ENCODE results near the gene PMPCA. TPM values are rescaled to one million over a fixed set of nuclear protein-coding genes. Genes with fewer than 3 reads are reported as not detected.

The PMPCA gene
- polyA plus RNA-seq, 1 of the 3 experiments (the other 2 are of a cell fraction) = 125 TPM

- CTCF ChIA-PET = interaction anchor here (0.7 to 6.8 kb wide), 8 partner anchors 8 to 53 kb away, joined by 3 to 65 read pairs (median 32); partner anchors contain the start of genes CARD9, ENTR1, GPSM1 and PMPCA
- TF ChIP-seq PBX3 (IDR thresholded peaks at IDR 0.05) (no peak), MAX (IDR thresholded peaks at IDR 0.05; ENCODE audit: low read depth) (no peak), RCOR1 (IDR thresholded peaks at IDR 0.05; ENCODE audit: low read length) (peak; percentile 56; the same call in 1 of the 2 replicates), NFIC (IDR thresholded peaks at IDR 0.05; ENCODE audit: borderline replicate concordance) (peak; percentile 60; the same call in 1 of the 2 replicates), RAD21 (IDR thresholded peaks at IDR 0.05; ENCODE audit: low read length) (peak; percentile 57), FOXJ3 (CRISPR knock-in tag; IDR thresholded peaks at IDR 0.05) (0 out of 2 replicates have a peak, but pooled peaks have one; percentile 22), MXI1 (IDR thresholded peaks at IDR 0.05; ENCODE audit: low read depth, low read length) (peak; percentile 80), USF1 (IDR thresholded peaks at IDR 0.05; ENCODE audit: borderline replicate concordance, low read depth) (no peak), POLR2AphosphoS5 (IDR thresholded peaks at IDR 0.05; ENCODE audit: low read depth, low read length) (no peak), CHD2 (IDR thresholded peaks at IDR 0.05; ENCODE audit: low read length, partially characterized antibody) (peak; percentile 62)
- H3K79me2 ChIP-seq (ENCODE audit: insufficient read depth) = no peaks in the 10 kb centered on the region
- peak overlapping the region in 1 of 2 experiments; percentile 77; a peak in 2 of 4 replicates for H3K27ac ChIP-seq (ENCODE audit: low read depth in 2 of 2, low read length in 1 of 2)
- no peaks in the 10 kb centered on the region for H3K9me2 ChIP-seq
- H3K36me3 ChIP-seq (replicated peaks in 1 of 2; ENCODE audit: control insufficient read depth in 1 of 2, insufficient read depth in 2 of 2, low read length in 1 of 2) = no peaks in the 10 kb centered on the region
- no peak overlapping the region for H2AFZ ChIP-seq (ENCODE audit: low read depth)
- POLR2A ChIA-PET = interaction anchor here (0.6 to 2.1 kb wide), 4 partner anchors 9 to 19 kb away, joined by 3 to 11 read pairs (median 3); partner anchors contain the start of gene CARD9
- peaks cover 0 to 51% of the 10 kb centered on the region in 2 experiments; a peak in 1 of 4 replicates for H3K4me1 ChIP-seq (ENCODE audit: control insufficient read depth in 1 of 2, insufficient read depth in 2 of 2, low read depth in 1 of 2, low read length in 1 of 2)
- DNase-seq = peak; percentile 96
- 75% methylated on average over 5 of the region's 31 CpGs for WGBS (ENCODE audit: low lambda C conversion rate)
- H4K20me1 ChIP-seq (ENCODE audit: insufficient read depth) = 0 out of 2 replicates have a peak, but pooled peaks cover 3% of the 10 kb centered on the region
- H3K4me2 ChIP-seq = no peak overlapping the region
- no peaks in the 10 kb centered on the region for H3F3A ChIP-seq (replicated peaks; ENCODE audit: insufficient read depth)
- H3K4me3 ChIP-seq (ENCODE audit: low read depth in 2 of 2, low read length in 1 of 2) = no peak overlapping the region; a peak in 1 of 4 replicates
- no peak overlapping the region for H3K9ac ChIP-seq
- H3K9me3 ChIP-seq = no peaks in the 10 kb centered on the region
- H3K27me3 ChIP-seq (ENCODE audit: insufficient read depth) = no peaks in the 10 kb centered on the region
These were observed 45.3 kb upstream of the PMPCA start for GRCh38 chr9:136364942-136365774.

GRCh38 chr9:136365775-136366222 is 44.7 kb upstream of the PMPCA start:
- Histone ChIP-seq H3K9ac (no peak overlapping the region), H3K79me2 (ENCODE audit: insufficient read depth) (no peaks in the 10 kb centered on the region), H3K9me3 (no peaks in the 10 kb centered on the region), H3K4me3 (ENCODE audit: low read depth in 2 of 2, low read length in 1 of 2) (no peak overlapping the region), H3K36me3 (replicated peaks in 1 of 2; ENCODE audit: control insufficient read depth in 1 of 2, insufficient read depth in 2 of 2, low read length in 1 of 2) (no peaks in the 10 kb centered on the region), H3K4me2 (no peak overlapping the region), H3K27me3 (ENCODE audit: insufficient read depth) (no peaks in the 10 kb centered on the region), H3K9me2 (no peaks in the 10 kb centered on the region), H2AFZ (ENCODE audit: low read depth) (no peak overlapping the region), H3K27ac (ENCODE audit: low read depth in 2 of 2, low read length in 1 of 2) (peak overlapping the region in 1 of 2 experiments; percentile 77; a peak in 2 of 4 replicates), H3F3A (replicated peaks; ENCODE audit: insufficient read depth) (no peaks in the 10 kb centered on the region), H3K4me1 (ENCODE audit: control insufficient read depth in 1 of 2, insufficient read depth in 2 of 2, low read depth in 1 of 2, low read length in 1 of 2) (peaks cover 0 to 45% of the 10 kb centered on the region in 2 experiments; a peak in 1 of 4 replicates), H4K20me1 (ENCODE audit: insufficient read depth) (0 out of 2 replicates have a peak, but pooled peaks cover 3% of the 10 kb centered on the region)
- ChIA-PET POLR2A (interaction anchor here (1.4 to 2.1 kb wide), 2 partner anchors 19 to 20 kb away, joined by 3 to 11 read pairs; no protein-coding TSS in a partner anchor), CTCF (interaction anchor here (0.6 to 6.8 kb wide), 7 partner anchors 7 to 119 kb away, joined by 3 to 65 read pairs (median 41); partner anchors contain the start of genes CARD9, ENTR1, GPSM1 and PMPCA)
- TF ChIP-seq GABPA (IDR thresholded peaks at IDR 0.05; ENCODE audit: low read depth) (no peak), CHD2 (IDR thresholded peaks at IDR 0.05; ENCODE audit: low read length, partially characterized antibody) (no peak), NRF1 (IDR thresholded peaks at IDR 0.05; ENCODE audit: low read depth, low read length) (no peak), JUND (IDR thresholded peaks at IDR 0.05) (no peak), GATA2 (CRISPR knock-in tag; IDR thresholded peaks at IDR 0.05) (no peak), REST (IDR thresholded peaks at IDR 0.05; ENCODE audit: low read depth, low read length) (no peak), TCF12 (IDR thresholded peaks at IDR 0.05) (no peak), NFIC (IDR thresholded peaks at IDR 0.05; ENCODE audit: borderline replicate concordance) (no peak), RAD21 (IDR thresholded peaks at IDR 0.05; ENCODE audit: low read length) (no peak), FOXM1 (IDR thresholded peaks at IDR 0.05; ENCODE audit: low read depth) (no peak), ZBTB33 (IDR thresholded peaks at IDR 0.05; ENCODE audit: borderline replicate concordance, low read depth) (no peak)
- DNase-seq = no peak
- WGBS (ENCODE audit: low lambda C conversion rate) = 96% methylated on average over 8 of the region's 9 CpGs

Measured in SK-N-SH (cell line).